Calu3 (cell line): ENCODE results near the gene LYPD6B. TPM values are rescaled to one million over a fixed set of nuclear protein-coding genes. Genes with fewer than 3 reads are reported as not detected.

ENCODE experiments used
- BruUV-seq: library from RNA; stranded (reverse); fragments of 400-500 nt; replicated peaks from 2 replicates; lab custom pipeline; 2021; lab: Mats Ljungman, UMichigan
- CTCF ChIA-PET: fragments of 300-600 bp; sonication (Branson Sonifier 250); formaldehyde crosslinking; loops from one replicate; lab custom pipeline; 2022; ENCODE audit warnings: antibody characterized with exemption; lab: Charles Lee
- DNase-seq: peaks from one replicate; pipeline ENCODE4 v3.0.0; 2022
- H3K27ac Mint-ChIP-seq: one replicate; pipeline ENCODE4 v1.8.0; 2022; ENCODE audit warnings: mixed read lengths; ENCODE audit not compliant: unreplicated experiment
- H3K27me3 Mint-ChIP-seq: one replicate; pipeline ENCODE4 v1.8.0; 2022; ENCODE audit warnings: mixed read lengths; ENCODE audit not compliant: unreplicated experiment
- H3K36me3 Mint-ChIP-seq: one replicate; pipeline ENCODE4 v1.8.0; 2022; ENCODE audit warnings: mild to moderate bottlenecking, moderate library complexity, mixed read lengths; ENCODE audit not compliant: insufficient read depth, unreplicated experiment
- H3K4me1 Mint-ChIP-seq: one replicate; pipeline ENCODE4 v1.8.0; 2022; ENCODE audit warnings: mild to moderate bottlenecking, low read depth, mixed read lengths; ENCODE audit not compliant: unreplicated experiment
- H3K4me3 Mint-ChIP-seq: one replicate; pipeline ENCODE4 v1.8.0; 2022; ENCODE audit warnings: mild to moderate bottlenecking, low read depth, moderate library complexity, mixed read lengths; ENCODE audit not compliant: unreplicated experiment
- H3K9me3 Mint-ChIP-seq: one replicate; pipeline ENCODE4 v1.8.0; 2022; ENCODE audit warnings: low read depth, mixed read lengths; ENCODE audit not compliant: unreplicated experiment
- intact Hi-C: fragments of 100-400 bp; cut with micrococcal nuclease; formaldehyde crosslinking; loops from one replicate; pipeline ENCODE4 v1.10.0; 2022; ENCODE audit not compliant: unreplicated experiment
- total RNA-seq: library from RNA; stranded (reverse); gene quantifications from 2 replicates; pipeline ENCODE4 v1.2.3, GENCODE V29; 2022
- TF ChIP-seq, protein P1 (sequence below): fragments of 200-600 bp; IDR thresholded peaks from one replicate; pipeline ENCODE4 v1.8.0; 2022; ENCODE audit warnings: antibody characterized with exemption; ENCODE audit not compliant: unreplicated experiment

LYPD6B gene
- total RNA-seq, 1 experiment from 2014 or later = 0.87 TPM

DNA sequence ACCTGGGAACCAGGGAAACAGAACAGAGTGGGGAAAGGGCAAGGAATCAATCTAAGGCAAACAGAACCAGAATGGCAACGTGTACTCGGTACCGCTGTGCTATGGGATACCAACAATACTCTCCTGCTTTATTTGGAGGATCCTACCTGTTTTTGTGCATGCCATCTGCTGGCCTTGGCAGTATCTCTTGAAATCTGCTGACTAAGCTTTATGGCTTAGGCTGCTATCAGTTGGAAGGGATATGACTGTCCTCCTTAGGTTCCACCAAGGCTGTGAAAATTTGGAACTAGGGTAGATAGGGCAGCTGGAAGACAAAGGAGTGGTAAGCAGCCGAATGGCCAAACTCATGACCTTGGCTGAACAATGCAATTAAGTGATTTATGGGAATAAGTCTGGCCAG lies 220.6 kb downstream of the LYPD6B start:
- peaks cover 10% of the 10 kb centered on the region for H3K9me3 Mint-ChIP-seq
- no peak overlapping the region for H3K27ac Mint-ChIP-seq
- TF ChIP-seq, protein P1, sequence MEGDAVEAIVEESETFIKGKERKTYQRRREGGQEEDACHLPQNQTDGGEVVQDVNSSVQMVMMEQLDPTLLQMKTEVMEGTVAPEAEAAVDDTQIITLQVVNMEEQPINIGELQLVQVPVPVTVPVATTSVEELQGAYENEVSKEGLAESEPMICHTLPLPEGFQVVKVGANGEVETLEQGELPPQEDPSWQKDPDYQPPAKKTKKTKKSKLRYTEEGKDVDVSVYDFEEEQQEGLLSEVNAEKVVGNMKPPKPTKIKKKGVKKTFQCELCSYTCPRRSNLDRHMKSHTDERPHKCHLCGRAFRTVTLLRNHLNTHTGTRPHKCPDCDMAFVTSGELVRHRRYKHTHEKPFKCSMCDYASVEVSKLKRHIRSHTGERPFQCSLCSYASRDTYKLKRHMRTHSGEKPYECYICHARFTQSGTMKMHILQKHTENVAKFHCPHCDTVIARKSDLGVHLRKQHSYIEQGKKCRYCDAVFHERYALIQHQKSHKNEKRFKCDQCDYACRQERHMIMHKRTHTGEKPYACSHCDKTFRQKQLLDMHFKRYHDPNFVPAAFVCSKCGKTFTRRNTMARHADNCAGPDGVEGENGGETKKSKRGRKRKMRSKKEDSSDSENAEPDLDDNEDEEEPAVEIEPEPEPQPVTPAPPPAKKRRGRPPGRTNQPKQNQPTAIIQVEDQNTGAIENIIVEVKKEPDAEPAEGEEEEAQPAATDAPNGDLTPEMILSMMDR = no peak
- BruUV-seq = no TSS peak
- H3K36me3 Mint-ChIP-seq = no peaks in the 10 kb centered on the region
- DNase-seq = no peak
- H3K4me3 Mint-ChIP-seq = no peak overlapping the region
- CTCF ChIA-PET = no interaction called here
- H3K4me1 Mint-ChIP-seq = peaks cover 8% of the 10 kb centered on the region
- peaks cover 9% of the 10 kb centered on the region for H3K27me3 Mint-ChIP-seq
- intact Hi-C loops = no loop called here

DNA sequence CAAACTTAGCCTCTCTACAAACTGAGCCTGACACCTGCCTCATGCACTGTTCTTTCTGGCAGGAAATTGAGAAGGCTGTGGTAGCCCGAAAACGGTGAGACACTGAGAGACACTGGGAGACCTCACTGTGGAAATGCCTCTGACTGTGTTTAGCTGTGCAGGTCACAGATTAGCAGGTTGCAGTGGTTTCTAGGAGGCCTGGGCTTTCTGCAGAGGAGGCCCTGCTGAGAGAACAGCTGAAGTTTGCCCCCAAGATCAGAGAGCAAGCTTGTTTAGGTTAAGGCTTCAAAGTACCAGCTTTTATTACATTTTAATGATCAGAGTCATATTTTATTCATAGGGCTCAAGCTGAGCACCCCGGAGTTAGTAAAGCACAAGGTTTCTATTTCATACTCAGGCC lies 223.2 kb downstream of the LYPD6B start:
- peaks cover 6% of the 10 kb centered on the region for H3K9me3 Mint-ChIP-seq
- CTCF ChIA-PET = no interaction called here
- peaks cover 8% of the 10 kb centered on the region for H3K4me1 Mint-ChIP-seq
- intact Hi-C loops = no loop called here
- no peaks in the 10 kb centered on the region for H3K36me3 Mint-ChIP-seq
- no peak overlapping the region for H3K27ac Mint-ChIP-seq
- H3K27me3 Mint-ChIP-seq = no peaks in the 10 kb centered on the region
- BruUV-seq = no TSS peak
- DNase-seq = no peak
- TF ChIP-seq, protein P1 = no peak
- no peak overlapping the region for H3K4me3 Mint-ChIP-seq

Other genes starting within 250 kb of the LYPD6B start
- gene KIF5C, start 163.5 kb upstream of the LYPD6B start, total RNA-seq = 0.87 and 2.9 TPM in 2 replicates